KOPT-K1 (cell line): Measurements from ENCODE around the gene ZBTB16.

Source experiments
- H3K27ac ChIP-seq: fragments of 200-600 bp; sonication (generic); 2 replicates; pipeline ENCODE4 v1.5.1; 2016; ENCODE audit warnings: antibody characterized with exemption, mild to moderate bottlenecking, low read depth, low read length; ENCODE audit not compliant: poor library complexity, severe bottlenecking
- H3K36me3 ChIP-seq: fragments of 200-600 bp; sonication (generic); 2 replicates; pipeline ENCODE4 v1.5.1; 2017; ENCODE audit warnings: antibody characterized with exemption, mild to moderate bottlenecking, low read length, moderate library complexity; ENCODE audit not compliant: insufficient read depth
- H3K9me3 ChIP-seq: fragments of 200-600 bp; sonication (generic); 2 replicates; pipeline ENCODE4 v1.5.1; 2017; ENCODE audit warnings: antibody characterized with exemption, low read length, mild to moderate bottlenecking; ENCODE audit not compliant: insufficient read depth, poor library complexity, severe bottlenecking

The ZBTB16 gene

DNA sequence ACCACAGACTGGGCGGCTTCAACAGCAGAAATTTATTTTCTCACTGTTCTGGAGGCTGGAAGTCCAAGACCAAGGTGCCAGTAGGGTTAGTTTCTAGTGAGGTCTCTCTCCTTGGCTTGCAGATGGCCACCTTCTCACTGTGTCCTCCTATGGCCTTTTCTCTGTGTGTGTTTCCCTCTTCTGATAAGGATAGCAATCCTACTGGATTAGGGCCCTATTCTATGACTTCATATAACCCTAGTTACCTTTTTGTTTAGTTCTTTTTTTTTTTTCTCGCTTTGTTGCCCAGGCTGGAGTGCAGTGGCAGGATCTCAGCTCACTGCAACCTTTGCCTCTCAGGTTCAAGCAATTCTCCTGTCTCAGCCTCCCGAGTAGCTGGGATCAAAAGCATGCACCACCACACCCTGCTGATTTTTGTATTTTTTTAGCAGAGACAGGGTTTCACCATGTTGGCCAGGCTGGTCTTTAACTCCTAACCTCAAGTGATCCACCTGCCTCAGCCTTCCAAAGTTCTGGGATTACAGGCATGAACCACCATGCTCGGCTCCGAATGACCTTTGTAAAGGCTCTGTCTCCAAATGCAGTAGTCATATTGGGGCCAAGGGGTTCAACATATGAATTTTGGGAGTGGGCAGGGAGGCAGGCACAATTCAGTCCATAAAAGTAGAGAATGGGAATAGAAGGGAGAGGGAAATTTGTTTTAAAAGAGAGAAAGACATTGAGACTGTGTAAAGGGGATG is 211.2 kb downstream of the ZBTB16 start:
- H3K27ac ChIP-seq, result no peak overlapping the region
- H3K9me3 ChIP-seq, result no peaks in the 10 kb centered on the region
- no peaks in the 10 kb centered on the region for H3K36me3 ChIP-seq

DNA sequence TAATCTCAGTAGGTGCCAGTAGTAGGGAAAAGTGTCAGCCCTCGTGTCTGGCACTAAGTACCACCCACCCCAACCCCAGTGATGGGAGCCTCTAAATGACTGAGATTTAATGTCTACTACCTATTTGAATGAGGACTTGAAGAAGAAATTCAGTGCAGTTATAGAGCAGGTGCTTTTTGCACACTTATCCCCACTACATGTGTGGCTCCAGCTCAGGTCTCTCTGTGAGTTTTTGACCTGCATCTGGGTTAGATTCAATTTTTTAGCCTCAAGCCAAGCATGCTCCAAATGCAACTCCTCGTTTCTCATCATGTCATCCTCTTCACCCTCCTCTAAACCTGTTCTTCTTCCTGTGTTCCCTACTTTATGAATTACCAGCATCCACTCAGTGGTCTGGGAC is 211.8 kb downstream of the ZBTB16 start:
- Histone ChIP-seq H3K36me3 (no peaks in the 10 kb centered on the region), H3K9me3 (no peaks in the 10 kb centered on the region), H3K27ac (no peak overlapping the region)

- no peaks in the 10 kb centered on the region for H3K36me3 ChIP-seq
- no peaks in the 10 kb centered on the region for H3K9me3 ChIP-seq
- no peak overlapping the region for H3K27ac ChIP-seq
Observed at GRCh38 chr11:114272311-114272710, 212.8 kb downstream of the ZBTB16 start.

- no peaks in the 10 kb centered on the region for H3K36me3 ChIP-seq
- no peaks in the 10 kb centered on the region for H3K9me3 ChIP-seq
- no peak overlapping the region for H3K27ac ChIP-seq
Observed at GRCh38 chr11:114273071-114273470, 213.6 kb downstream of the ZBTB16 start.

GRCh38 chr11:114273890-114274635 is 214.6 kb downstream of the ZBTB16 start:
- Histone ChIP-seq H3K9me3 (no peaks in the 10 kb centered on the region), H3K36me3 (no peaks in the 10 kb centered on the region), H3K27ac (no peak overlapping the region)

- Histone ChIP-seq H3K27ac (no peak overlapping the region), H3K36me3 (no peaks in the 10 kb centered on the region), H3K9me3 (no peaks in the 10 kb centered on the region)
Observed at GRCh38 chr11:114274637-114275036, 215.1 kb downstream of the ZBTB16 start.

- H3K9me3 ChIP-seq, result no peaks in the 10 kb centered on the region
- H3K36me3 ChIP-seq, result no peaks in the 10 kb centered on the region
- no peak overlapping the region for H3K27ac ChIP-seq
Observed at GRCh38 chr11:114275280-114275679, 215.8 kb downstream of the ZBTB16 start.

DNA sequence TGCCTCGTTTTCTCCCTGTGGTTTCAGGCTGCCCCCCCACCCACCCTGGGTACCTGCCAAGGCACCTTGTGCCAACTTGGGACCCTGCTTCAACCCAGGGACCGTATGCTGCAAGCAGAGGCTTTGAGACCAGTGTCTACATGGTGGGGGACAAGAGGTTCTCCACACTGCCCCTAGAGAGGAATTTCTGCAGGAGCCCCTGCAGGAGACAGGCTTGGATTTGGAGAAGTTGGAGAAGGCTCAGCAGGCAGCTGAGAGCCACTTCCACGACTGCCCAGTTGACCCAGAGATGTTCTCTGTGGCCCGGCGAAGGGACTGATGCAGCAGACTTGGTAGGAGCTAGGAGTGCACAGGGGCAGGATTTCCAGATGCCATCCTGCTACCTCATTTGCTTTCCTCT is 216.6 kb downstream of the ZBTB16 start:
- Histone ChIP-seq H3K36me3 (no peaks in the 10 kb centered on the region), H3K27ac (no peak overlapping the region), H3K9me3 (no peaks in the 10 kb centered on the region)

- Histone ChIP-seq H3K36me3 (no peaks in the 10 kb centered on the region), H3K27ac (no peak overlapping the region), H3K9me3 (no peaks in the 10 kb centered on the region)
Observed at GRCh38 chr11:114277637-114278341, 218.3 kb downstream of the ZBTB16 start.

GRCh38 chr11:114278342-114279065 is 219.0 kb downstream of the ZBTB16 start:
- Histone ChIP-seq H3K36me3 (no peaks in the 10 kb centered on the region), H3K9me3 (no peaks in the 10 kb centered on the region), H3K27ac (no peak overlapping the region)

- Histone ChIP-seq H3K27ac (no peak overlapping the region), H3K36me3 (no peaks in the 10 kb centered on the region), H3K9me3 (no peaks in the 10 kb centered on the region)
Observed at GRCh38 chr11:114279792-114280546, 220.5 kb downstream of the ZBTB16 start.

GRCh38 chr11:114280696-114281095 is 221.2 kb downstream of the ZBTB16 start:
- H3K36me3 ChIP-seq, result no peaks in the 10 kb centered on the region
- H3K9me3 ChIP-seq, result no peaks in the 10 kb centered on the region
- H3K27ac ChIP-seq, result no peak overlapping the region

- Histone ChIP-seq H3K27ac (no peak overlapping the region), H3K9me3 (no peaks in the 10 kb centered on the region), H3K36me3 (no peaks in the 10 kb centered on the region)
Observed at GRCh38 chr11:114281388-114281956, 222.0 kb downstream of the ZBTB16 start.

DNA sequence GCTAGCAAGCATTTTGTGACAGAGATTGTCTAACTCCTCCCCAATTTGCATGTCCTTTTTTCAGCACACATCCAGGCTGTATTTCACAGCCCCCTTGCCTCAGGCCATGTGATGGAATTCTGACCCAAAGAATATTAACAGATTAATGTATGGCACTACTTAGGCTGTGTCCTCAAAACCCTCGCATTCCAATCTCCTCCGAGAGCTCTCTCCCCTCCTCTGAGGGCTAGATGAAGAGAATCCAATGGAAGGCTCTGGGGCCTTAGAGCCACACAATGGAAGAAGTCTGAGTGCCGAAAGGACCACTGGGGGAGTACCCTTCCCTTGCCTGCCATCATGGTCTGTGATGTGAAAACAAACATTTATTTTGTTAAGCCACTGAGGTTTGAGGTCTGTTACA is 223.0 kb downstream of the ZBTB16 start:
- Histone ChIP-seq H3K27ac (no peak overlapping the region), H3K36me3 (no peaks in the 10 kb centered on the region), H3K9me3 (no peaks in the 10 kb centered on the region)
